Upper lobe of left lung (tissue), 6 donors: Measurements from ENCODE around the gene GRB14. TPM values are rescaled to one million over a fixed set of nuclear protein-coding genes. Genes with fewer than 3 reads are reported as not detected.
"Not testable (repeated sequence)": the region's sequence is repeated elsewhere in the genome, so short reads cannot be mapped to it uniquely, and the experiment has no call there.

Experiments used
- ATAC-seq, 2 donors: fragments of 200-7000 bp; cut with Tn5 transposase; one replicate each; pipeline ENCODE4 v1.9.1; 2022; ENCODE audit warnings: mild to moderate bottlenecking in 2 of 2, moderate library complexity in 2 of 2; ENCODE audit not compliant: low FRiP score in 2 of 2
- DNase-seq, 2 donors: peaks; one replicate each; pipeline ENCODE4 v3.0.0-alpha.2; 2019 to 2020
- H3K27ac ChIP-seq, 4 donors: fragments of 200-600 bp; sonication (generic); one replicate each; pipeline ENCODE4 v1.5.1; 2016 to 2019
- H3K27me3 ChIP-seq, 4 donors: fragments of 200-600 bp; sonication (generic); one replicate each; pipeline ENCODE4 v1.5.1; 2017 to 2019
- H3K36me3 ChIP-seq, 4 donors: fragments of 200-600 bp; sonication (generic); one replicate each; pipeline ENCODE4 v1.5.1; 2016 to 2019
- H3K4me1 ChIP-seq, 4 donors: fragments of 200-600 bp; sonication (generic); one replicate each; pipeline ENCODE4 v1.5.1; 2018 to 2019
- H3K4me3 ChIP-seq, 4 donors: fragments of 200-600 bp; sonication (generic); one replicate each; pipeline ENCODE4 v1.5.1; 2017 to 2019; ENCODE audit warnings: mild to moderate bottlenecking in 2 of 4, moderate library complexity in 1 of 4
- H3K9me3 ChIP-seq, 4 donors: fragments of 200-600 bp; sonication (generic); one replicate each; pipeline ENCODE4 v1.5.1; 2018 to 2019
- EP300 ChIP-seq, 4 donors: sonication (generic); formaldehyde crosslinking; IDR thresholded peaks; one replicate each; pipeline ENCODE4 v1.5.1; 2017; ENCODE audit warnings: antibody characterized with exemption in 4 of 4, control low read depth in 2 of 4
- POLR2A ChIP-seq, 4 donors: fragments of 450-650 bp; IDR thresholded peaks; one replicate each; pipeline ENCODE4 v1.5.1; 2016 to 2017; ENCODE audit warnings: antibody characterized with exemption in 4 of 4, mild to moderate bottlenecking in 2 of 4
- POLR2AphosphoS5 ChIP-seq, 2 donors: sonication (generic); formaldehyde crosslinking; IDR thresholded peaks; one replicate each; pipeline ENCODE4 v1.5.1; 2017; ENCODE audit warnings: antibody characterized with exemption in 2 of 2
- WGBS, 2 donors: methylation state at CpG; one replicate each; pipeline ENCODE4 v1.1.5; 2017 to 2018; 5-methylcytosine and 5-hydroxymethylcytosine counted together
- total RNA-seq, 6 donors: library from RNA; depleted of rRNA in 4 of 6; stranded (reverse); fragments of >200 nt in 4 of 6; gene quantifications; one replicate each; pipeline versions ENCODE4 v1.1.0 to v1.2.1, GENCODE V29; 2016 to 2021
- TF ChIP-seq, protein P1 (sequence below), 6 experiments: fragments of 450-650 bp in 4 of 6; fragments of 200-600 bp in 2 of 6; sonication (generic) in 2 of 6; IDR thresholded peaks; one replicate each; pipeline ENCODE4 v1.5.1; 2016 to 2019; ENCODE audit warnings: antibody characterized with exemption in 6 of 6
- donor health status: DM: no; HTN: no; CAD: no; lungs with moderate emphysema.
- donor health status: DM: no; HTN: yes; CAD: no; lungs with severe emphysema.

The GRB14 gene
- total RNA-seq, 6 donors from 2014 or later: 1.4 to 10.5 (median 3.0) TPM

- H3K27me3 ChIP-seq: no peaks in the 10 kb centered on the region
- no peak for DNase-seq
- no peaks in the 10 kb centered on the region for H3K4me1 ChIP-seq
- H3K36me3 ChIP-seq: no peaks in the 10 kb centered on the region
- TF ChIP-seq POLR2A (IDR thresholded peaks at IDR 0.05): no peak
- TF ChIP-seq, protein P1, sequence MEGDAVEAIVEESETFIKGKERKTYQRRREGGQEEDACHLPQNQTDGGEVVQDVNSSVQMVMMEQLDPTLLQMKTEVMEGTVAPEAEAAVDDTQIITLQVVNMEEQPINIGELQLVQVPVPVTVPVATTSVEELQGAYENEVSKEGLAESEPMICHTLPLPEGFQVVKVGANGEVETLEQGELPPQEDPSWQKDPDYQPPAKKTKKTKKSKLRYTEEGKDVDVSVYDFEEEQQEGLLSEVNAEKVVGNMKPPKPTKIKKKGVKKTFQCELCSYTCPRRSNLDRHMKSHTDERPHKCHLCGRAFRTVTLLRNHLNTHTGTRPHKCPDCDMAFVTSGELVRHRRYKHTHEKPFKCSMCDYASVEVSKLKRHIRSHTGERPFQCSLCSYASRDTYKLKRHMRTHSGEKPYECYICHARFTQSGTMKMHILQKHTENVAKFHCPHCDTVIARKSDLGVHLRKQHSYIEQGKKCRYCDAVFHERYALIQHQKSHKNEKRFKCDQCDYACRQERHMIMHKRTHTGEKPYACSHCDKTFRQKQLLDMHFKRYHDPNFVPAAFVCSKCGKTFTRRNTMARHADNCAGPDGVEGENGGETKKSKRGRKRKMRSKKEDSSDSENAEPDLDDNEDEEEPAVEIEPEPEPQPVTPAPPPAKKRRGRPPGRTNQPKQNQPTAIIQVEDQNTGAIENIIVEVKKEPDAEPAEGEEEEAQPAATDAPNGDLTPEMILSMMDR (IDR thresholded peaks at IDR 0.05): no peak
- H3K27ac ChIP-seq: no peak overlapping the region
- H3K9me3 ChIP-seq: no peaks in the 10 kb centered on the region
- H3K4me3 ChIP-seq: no peak overlapping the region
- WGBS, 2 donors: 35 to 46% methylated on average over 1 of the region's 1 CpG
- no peak for ATAC-seq
Measured at GRCh38 chr2:164485541-164485940, 135.7 kb downstream of the GRB14 start.

DNA sequence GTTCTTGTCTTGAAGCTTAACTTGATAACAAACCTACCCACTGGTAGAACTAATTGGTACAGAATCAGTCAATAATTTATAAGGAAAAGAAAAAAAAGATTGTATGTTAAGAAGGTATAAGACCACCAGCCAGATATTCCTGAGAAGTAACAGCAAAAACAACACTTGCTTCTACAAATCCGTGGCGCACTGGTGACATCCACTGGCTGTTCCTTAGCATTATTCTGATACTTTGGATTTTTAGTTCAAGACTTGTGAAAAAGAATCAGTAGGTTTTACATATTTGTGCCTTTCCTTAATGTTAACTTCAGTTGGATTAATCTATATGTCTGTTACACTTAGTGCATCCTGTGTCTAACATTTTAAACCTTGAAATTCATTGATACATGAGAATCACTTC lies 141.8 kb downstream of the GRB14 start:
- no peak for DNase-seq
- 37 to 39% methylated on average over 2 of the region's 2 CpGs for WGBS, 2 donors
- Histone ChIP-seq H3K4me3 (no peak overlapping the region), H3K36me3 (no peaks in the 10 kb centered on the region), H3K27ac (no peak overlapping the region), H3K9me3 (no peaks in the 10 kb centered on the region), H3K27me3 (no peaks in the 10 kb centered on the region), H3K4me1 (no peaks in the 10 kb centered on the region)
- no peak for TF ChIP-seq POLR2AphosphoS5 (IDR thresholded peaks at IDR 0.05)
- TF ChIP-seq, protein P1 (IDR thresholded peaks at IDR 0.05): peak in 1 of 6 experiments; percentile 20
- no peak for ATAC-seq

GRCh38 chr2:164478205-164478604 lies 143.1 kb downstream of the GRB14 start:
- Histone ChIP-seq H3K27ac (no peak overlapping the region), H3K9me3 (no peaks in the 10 kb centered on the region), H3K4me3 (no peak overlapping the region), H3K36me3 (no peaks in the 10 kb centered on the region), H3K27me3 (no peaks in the 10 kb centered on the region), H3K4me1 (no peaks in the 10 kb centered on the region)
- TF ChIP-seq EP300 (IDR thresholded peaks at IDR 0.05) (no peak), POLR2A (IDR thresholded peaks at IDR 0.05) (no peak), POLR2AphosphoS5 (IDR thresholded peaks at IDR 0.05) (no peak)
- TF ChIP-seq, protein P1 (IDR thresholded peaks at IDR 0.05): no peak
- 88 to 93% methylated on average over 2 of the region's 2 CpGs for WGBS, 2 donors
- ATAC-seq (no peak), DNase-seq (no peak)

DNA sequence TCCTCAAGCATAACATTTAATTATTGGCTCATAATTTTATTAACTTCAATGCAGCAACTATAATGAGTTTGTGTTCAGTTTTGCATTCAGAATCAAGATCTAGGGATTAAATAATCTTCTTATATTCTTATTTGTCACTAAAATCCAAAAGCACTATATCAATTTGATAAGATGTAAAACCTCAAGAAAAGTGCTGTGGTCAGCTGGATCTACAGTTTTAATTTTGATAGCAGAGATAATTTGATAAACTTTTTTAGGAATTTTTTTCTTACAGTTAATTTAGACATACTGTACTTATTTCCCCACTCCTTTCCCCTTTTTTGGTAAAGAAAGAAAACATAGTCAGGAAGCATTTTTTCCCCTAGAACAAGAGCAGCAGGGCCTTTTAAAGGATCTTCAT lies 146.4 kb downstream of the GRB14 start:
- no peak for TF ChIP-seq POLR2AphosphoS5 (IDR thresholded peaks at IDR 0.05)
- no peak for TF ChIP-seq EP300 (IDR thresholded peaks at IDR 0.05)
- TF ChIP-seq, protein P1 (IDR thresholded peaks at IDR 0.05): no peak
- no peak for TF ChIP-seq POLR2A (IDR thresholded peaks at IDR 0.05)
- Histone ChIP-seq H3K9me3 (no peaks in the 10 kb centered on the region), H3K36me3 (no peaks in the 10 kb centered on the region), H3K4me1 (no peaks in the 10 kb centered on the region), H3K27me3 (no peaks in the 10 kb centered on the region), H3K27ac (no peak overlapping the region), H3K4me3 (no peak overlapping the region)
- DNase-seq (no peak), ATAC-seq (no peak)

- no peak for ATAC-seq
- no peak overlapping the region for H3K27ac ChIP-seq
- DNase-seq: no peak
- 51 to 55% methylated on average over 1 of the region's 1 CpG for whole genome bisulfite sequencing, 2 donors
- no peak overlapping the region for H3K4me3 ChIP-seq
- H3K27me3 ChIP-seq: no peaks in the 10 kb centered on the region
- no peaks in the 10 kb centered on the region for H3K4me1 ChIP-seq
- H3K9me3 ChIP-seq: no peaks in the 10 kb centered on the region
- TF ChIP-seq, protein P1 (IDR thresholded peaks at IDR 0.05): no peak
- TF ChIP-seq POLR2A (IDR thresholded peaks at IDR 0.05): no peak
- no peak for TF ChIP-seq POLR2AphosphoS5 (IDR thresholded peaks at IDR 0.05)
- no peak for TF ChIP-seq EP300 (IDR thresholded peaks at IDR 0.05)
- H3K36me3 ChIP-seq: no peaks in the 10 kb centered on the region
Measured at GRCh38 chr2:164473021-164473420, 148.3 kb downstream of the GRB14 start.

DNA sequence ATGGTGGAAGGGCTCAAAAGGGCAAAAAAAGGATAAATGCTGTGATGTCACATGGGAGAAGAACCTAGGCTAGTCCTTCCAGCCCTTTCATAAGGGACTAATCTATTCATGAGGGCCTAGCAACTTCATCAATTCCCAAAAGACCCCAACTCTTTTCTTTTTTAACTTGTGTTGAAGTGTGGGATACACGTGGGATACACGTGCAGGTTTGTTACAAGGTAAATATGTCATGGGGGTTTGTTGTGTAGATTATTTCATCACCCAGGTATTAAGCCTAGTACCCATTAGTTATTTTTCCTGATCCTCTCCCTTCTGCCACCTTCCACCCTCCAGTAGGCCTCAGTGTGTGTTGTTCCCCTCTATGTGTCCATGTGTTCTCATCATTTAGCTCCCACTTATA lies 156.2 kb downstream of the GRB14 start:
- H3K9me3 ChIP-seq, ATAC-seq, H3K27me3 ChIP-seq, H3K27ac ChIP-seq, H3K4me3 ChIP-seq, H3K4me1 ChIP-seq, DNase-seq, H3K36me3 ChIP-seq: not testable (repeated sequence)
- WGBS, 2 donors: 89 to 90% methylated on average over 2 of the region's 2 CpGs
